PC-9 (cell line): ENCODE measurements around the gene CSRP1. TPM values are rescaled to one million over a fixed set of nuclear protein-coding genes. Genes with fewer than 3 reads are reported as not detected.

Source experiments
- BruUV-seq: library from RNA; stranded (reverse); fragments of 400-500 nt; replicated peaks from 2 replicates; lab custom pipeline; 2021; lab: Mats Ljungman, UMichigan
- CTCF ChIA-PET: fragments of 300-600 bp; sonication (Branson Sonifier 250); formaldehyde crosslinking; loops from one replicate; lab custom pipeline; 2022; ENCODE audit warnings: antibody characterized with exemption; lab: Charles Lee
- POLR2A ChIA-PET: fragments of 300-600 bp; sonication (Branson Sonifier 250); formaldehyde crosslinking; loops from one replicate; lab custom pipeline; 2022; ENCODE audit warnings: antibody characterized with exemption; ENCODE audit not compliant: unreplicated experiment; lab: Charles Lee
- DNase-seq, 2 experiments: peaks; one replicate each; pipeline versions ENCODE4 v3.0.0 to v3.0.0-alpha.2; 2015 to 2022; ENCODE audit warnings: mixed read lengths in 1 of 2
- H2AFZ ChIP-seq: fragments of 200-600 bp; sonication (generic); 2 replicates; pipeline ENCODE4 v1.8.1; 2017; ENCODE audit warnings: antibody characterized with exemption
- H3F3A ChIP-seq: fragments of 200-600 bp; sonication (generic); 2 replicates; pipeline ENCODE4 v1.8.1; 2017; ENCODE audit warnings: antibody characterized with exemption, mild to moderate bottlenecking, low read depth; ENCODE audit not compliant: insufficient read depth
- H3K27ac ChIP-seq: fragments of 200-600 bp; sonication (generic); 2 replicates; pipeline ENCODE4 v1.6.1; 2016; ENCODE audit warnings: mixed run types
- H3K27me3 ChIP-seq: fragments of 200-600 bp; sonication (generic); 2 replicates; pipeline ENCODE4 v1.6.1; 2016; ENCODE audit warnings: low read depth, mixed run types; ENCODE audit not compliant: insufficient read depth
- H3K36me3 ChIP-seq: fragments of 200-600 bp; sonication (generic); 2 replicates; pipeline ENCODE4 v1.6.1; 2016; ENCODE audit warnings: low read depth, mixed run types
- H3K4me1 ChIP-seq: fragments of 200-600 bp; sonication (generic); replicated peaks from 2 replicates; pipeline ENCODE4 v1.6.1; 2016; ENCODE audit warnings: mixed run types; ENCODE audit not compliant: insufficient read depth
- H3K4me2 ChIP-seq: fragments of 200-600 bp; sonication (generic); 2 replicates; pipeline ENCODE4 v1.6.1; 2017; ENCODE audit warnings: mixed run types
- H3K4me3 ChIP-seq: fragments of 200-600 bp; sonication (generic); 2 replicates; pipeline ENCODE4 v1.6.1; 2016; ENCODE audit warnings: mixed run types
- H3K79me2 ChIP-seq: fragments of 200-600 bp; sonication (generic); 2 replicates; pipeline ENCODE4 v1.6.1; 2017; ENCODE audit warnings: low read depth, mixed run types
- H3K9me2 ChIP-seq: fragments of 200-600 bp; sonication (generic); 2 replicates; pipeline ENCODE4 v1.8.1; 2017; ENCODE audit warnings: mild to moderate bottlenecking; ENCODE audit not compliant: insufficient read depth
- H3K9me3 ChIP-seq: fragments of 200-600 bp; sonication (generic); 2 replicates; pipeline ENCODE4 v1.8.1; 2016; ENCODE audit warnings: low read depth; ENCODE audit not compliant: insufficient read depth
- H4K20me1 ChIP-seq: fragments of 200-600 bp; sonication (generic); 2 replicates; pipeline ENCODE4 v1.8.1; 2017; ENCODE audit not compliant: insufficient read depth
- CTCF ChIP-seq: fragments of 200-600 bp; sonication (generic); conservative IDR thresholded peaks from 2 replicates; pipeline ENCODE4 v1.6.1; 2017; ENCODE audit warnings: mixed run types, antibody characterized with exemption, mild to moderate bottlenecking, moderate library complexity
- EZH2 ChIP-seq: fragments of 200-600 bp; sonication (generic); IDR thresholded peaks from 2 replicates; pipeline ENCODE4 v1.8.0; 2017; ENCODE audit warnings: antibody characterized with exemption, low read depth
- intact Hi-C: fragments of 100-400 bp; cut with micrococcal nuclease; formaldehyde crosslinking; loops from one replicate; pipeline ENCODE4 v1.10.0; 2022; ENCODE audit not compliant: unreplicated experiment
- total RNA-seq: library from RNA; stranded (reverse); gene quantifications from 2 replicates; pipeline ENCODE4 v1.2.3, GENCODE V29; 2021

CSRP1 gene
- total RNA-seq, 1 experiment from 2014 or later: 61.3 TPM

DNA sequence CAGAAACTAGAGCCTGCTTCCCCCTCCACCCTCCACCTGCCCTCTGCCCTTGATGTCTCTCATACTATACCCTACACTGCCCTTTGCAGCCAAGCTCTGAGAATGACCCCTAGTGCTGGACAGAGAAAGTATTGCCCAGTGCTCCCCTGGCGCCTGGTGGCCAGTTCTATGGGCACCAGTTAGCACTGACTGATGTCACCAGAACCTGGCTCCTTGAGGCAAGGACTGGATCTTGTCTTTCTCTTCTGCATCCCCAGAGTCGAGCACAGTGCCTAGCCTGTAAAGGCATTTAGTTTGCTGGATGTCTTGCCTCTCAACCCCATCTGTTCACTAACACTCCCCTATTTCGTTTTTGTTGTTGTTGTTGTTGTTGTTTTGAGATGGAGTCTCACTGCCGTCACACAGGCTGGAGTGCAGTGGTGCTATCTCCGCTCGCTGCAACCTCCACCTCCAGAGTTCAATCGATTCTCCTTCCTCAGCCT, 43.8 kb downstream of the CSRP1 start:
- TF ChIP-seq CTCF (0 out of 2 replicates have a peak, but pooled peaks have one; percentile 33), EZH2 (no peak)
- no peaks in the 10 kb centered on the region for H4K20me1 ChIP-seq
- peaks cover 39% of the 10 kb centered on the region for H3K79me2 ChIP-seq
- no peak overlapping the region for H2AFZ ChIP-seq
- H3K9me2 ChIP-seq: no peaks in the 10 kb centered on the region
- H3K4me3 ChIP-seq: no peak overlapping the region
- H3K27ac ChIP-seq: peak overlapping the region; percentile 100
- peak; percentile 17 to 66 for DNase-seq
- H3K9me3 ChIP-seq: no peaks in the 10 kb centered on the region
- BruUV-seq: no TSS peak
- H3K4me2 ChIP-seq: peak overlapping the region; percentile 85
- no peaks in the 10 kb centered on the region for H3K27me3 ChIP-seq
- peaks cover 78% of the 10 kb centered on the region for H3K4me1 ChIP-seq
- POLR2A ChIA-PET: interaction anchor here (0.6 kb wide), 1 partner anchor 250 kb away, joined by 3 read pairs; no protein-coding TSS in a partner anchor
- CTCF ChIA-PET: no interaction called here
- peaks cover 54% of the 10 kb centered on the region for H3F3A ChIP-seq
- peaks cover 22% of the 10 kb centered on the region for H3K36me3 ChIP-seq
- intact Hi-C loops: loop anchor here (5.0 to 10.0 kb wide), 2 partner anchors 66 to 882 kb away; partner anchors contain the start of genes LAD1, PPP1R12B and UBE2T

- no peak overlapping the region for H2AFZ ChIP-seq
- H3K9me3 ChIP-seq: no peaks in the 10 kb centered on the region
- TF ChIP-seq CTCF (0 out of 2 replicates have a peak, but pooled peaks have one; percentile 28), EZH2 (no peak)
- peaks cover 56% of the 10 kb centered on the region for H3F3A ChIP-seq
- peak overlapping the region; percentile 43 for H3K4me3 ChIP-seq
- ChIA-PET POLR2A (interaction anchor here (0.6 to 1.2 kb wide), 5 partner anchors 7 to 116 kb away, joined by 3 to 26 read pairs (median 4); partner anchors contain the start of gene PHLDA3), CTCF (interaction anchor here (0.6 to 1.6 kb wide), 4 partner anchors 14 to 26 kb away, joined by 3 to 5 read pairs (median 3); no protein-coding TSS in a partner anchor)
- H3K79me2 ChIP-seq: peaks cover 26% of the 10 kb centered on the region
- peaks cover 22% of the 10 kb centered on the region for H3K36me3 ChIP-seq
- DNase-seq: peak; percentile 95 to 97
- H3K4me2 ChIP-seq: peak overlapping the region; percentile 85
- H3K27ac ChIP-seq: peak overlapping the region; percentile 100
- no peaks in the 10 kb centered on the region for H3K9me2 ChIP-seq
- H4K20me1 ChIP-seq: no peaks in the 10 kb centered on the region
- H3K27me3 ChIP-seq: no peaks in the 10 kb centered on the region
- peaks cover 86% of the 10 kb centered on the region for H3K4me1 ChIP-seq
- BruUV-seq: TSS peak; percentile 93
- intact Hi-C loops: loop anchor here (2.0 to 10.0 kb wide), 4 partner anchors 27 to 883 kb away; partner anchors contain the start of genes LAD1, PPP1R12B and UBE2T
Observed at GRCh38 chr1:201461645-201462441, 45.1 kb downstream of the CSRP1 start.
